ENCODE measurements around the gene CSMD2. TPM values are rescaled to one million over a fixed set of nuclear protein-coding genes. Genes with fewer than 3 reads are reported as not detected.

Gene CSMD2
- total RNA-seq, 1 experiment from 2014 or later = 13.2 TPM

DNA sequence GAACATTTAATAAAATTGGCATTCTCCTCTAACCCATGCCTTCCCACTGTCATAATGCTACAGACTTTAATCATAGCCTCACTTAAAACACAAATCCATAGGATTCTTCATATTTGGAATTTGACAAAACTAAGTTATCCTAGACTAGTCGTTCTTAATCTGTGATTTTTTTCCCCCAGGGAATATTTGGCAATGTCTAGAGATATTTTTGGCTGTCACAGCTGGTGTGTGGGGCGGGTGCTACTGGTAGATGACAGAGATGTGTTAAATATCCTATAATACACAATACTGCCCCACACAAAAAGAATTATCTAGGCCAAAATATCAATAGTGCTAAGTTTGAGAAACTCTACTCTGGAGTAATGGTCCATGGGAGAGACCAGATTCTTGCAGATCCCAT lies 396.9 kb downstream of the CSMD2 start:
- Mint-ChIP-seq H3K4me1 (no peaks in the 10 kb centered on the region), H3K36me3 (peaks cover 10% of the 10 kb centered on the region; the same call in 1 of the 2 replicates), H3K27ac (no peak overlapping the region), H3K9me3 (no peaks in the 10 kb centered on the region), H3K27me3 (ENCODE audit: low read depth) (no peaks in the 10 kb centered on the region), H3K4me3 (no peak overlapping the region)
- ChIA-PET POLR2A (no interaction called here), CTCF (no interaction called here)
- no peak for TF ChIP-seq ZNF263 (CRISPR knock-in tag; IDR thresholded peaks at IDR 0.05; ENCODE audit: low read depth)
- TF ChIP-seq NR3C1 (CRISPR knock-in tag; conservative IDR thresholded peaks at IDR 0.05; ENCODE audit: low read depth) = no peak
- no peak for TF ChIP-seq FOXJ3 (CRISPR knock-in tag; IDR thresholded peaks at IDR 0.05; ENCODE audit: borderline replicate concordance)
- no peak for TF ChIP-seq ZNF416 (CRISPR knock-in tag; IDR thresholded peaks at IDR 0.05)
- no peak for TF ChIP-seq CTCF (IDR thresholded peaks at IDR 0.05)
- TF ChIP-seq TCF7 (CRISPR knock-in tag; IDR thresholded peaks at IDR 0.05; ENCODE audit: low read depth) = no peak
- TF ChIP-seq, protein P1, sequence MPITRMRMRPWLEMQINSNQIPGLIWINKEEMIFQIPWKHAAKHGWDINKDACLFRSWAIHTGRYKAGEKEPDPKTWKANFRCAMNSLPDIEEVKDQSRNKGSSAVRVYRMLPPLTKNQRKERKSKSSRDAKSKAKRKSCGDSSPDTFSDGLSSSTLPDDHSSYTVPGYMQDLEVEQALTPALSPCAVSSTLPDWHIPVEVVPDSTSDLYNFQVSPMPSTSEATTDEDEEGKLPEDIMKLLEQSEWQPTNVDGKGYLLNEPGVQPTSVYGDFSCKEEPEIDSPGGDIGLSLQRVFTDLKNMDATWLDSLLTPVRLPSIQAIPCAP (CRISPR knock-in tag; IDR thresholded peaks at IDR 0.05) = no peak
- TF ChIP-seq CREM (CRISPR knock-in tag; IDR thresholded peaks at IDR 0.05) = no peak
- TF ChIP-seq, protein P2, sequence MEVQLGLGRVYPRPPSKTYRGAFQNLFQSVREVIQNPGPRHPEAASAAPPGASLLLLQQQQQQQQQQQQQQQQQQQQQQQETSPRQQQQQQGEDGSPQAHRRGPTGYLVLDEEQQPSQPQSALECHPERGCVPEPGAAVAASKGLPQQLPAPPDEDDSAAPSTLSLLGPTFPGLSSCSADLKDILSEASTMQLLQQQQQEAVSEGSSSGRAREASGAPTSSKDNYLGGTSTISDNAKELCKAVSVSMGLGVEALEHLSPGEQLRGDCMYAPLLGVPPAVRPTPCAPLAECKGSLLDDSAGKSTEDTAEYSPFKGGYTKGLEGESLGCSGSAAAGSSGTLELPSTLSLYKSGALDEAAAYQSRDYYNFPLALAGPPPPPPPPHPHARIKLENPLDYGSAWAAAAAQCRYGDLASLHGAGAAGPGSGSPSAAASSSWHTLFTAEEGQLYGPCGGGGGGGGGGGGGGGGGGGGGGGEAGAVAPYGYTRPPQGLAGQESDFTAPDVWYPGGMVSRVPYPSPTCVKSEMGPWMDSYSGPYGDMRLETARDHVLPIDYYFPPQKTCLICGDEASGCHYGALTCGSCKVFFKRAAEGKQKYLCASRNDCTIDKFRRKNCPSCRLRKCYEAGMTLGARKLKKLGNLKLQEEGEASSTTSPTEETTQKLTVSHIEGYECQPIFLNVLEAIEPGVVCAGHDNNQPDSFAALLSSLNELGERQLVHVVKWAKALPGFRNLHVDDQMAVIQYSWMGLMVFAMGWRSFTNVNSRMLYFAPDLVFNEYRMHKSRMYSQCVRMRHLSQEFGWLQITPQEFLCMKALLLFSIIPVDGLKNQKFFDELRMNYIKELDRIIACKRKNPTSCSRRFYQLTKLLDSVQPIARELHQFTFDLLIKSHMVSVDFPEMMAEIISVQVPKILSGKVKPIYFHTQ (CRISPR knock-in tag; IDR thresholded peaks at IDR 0.05) = no peak
- TF ChIP-seq, protein P3, sequence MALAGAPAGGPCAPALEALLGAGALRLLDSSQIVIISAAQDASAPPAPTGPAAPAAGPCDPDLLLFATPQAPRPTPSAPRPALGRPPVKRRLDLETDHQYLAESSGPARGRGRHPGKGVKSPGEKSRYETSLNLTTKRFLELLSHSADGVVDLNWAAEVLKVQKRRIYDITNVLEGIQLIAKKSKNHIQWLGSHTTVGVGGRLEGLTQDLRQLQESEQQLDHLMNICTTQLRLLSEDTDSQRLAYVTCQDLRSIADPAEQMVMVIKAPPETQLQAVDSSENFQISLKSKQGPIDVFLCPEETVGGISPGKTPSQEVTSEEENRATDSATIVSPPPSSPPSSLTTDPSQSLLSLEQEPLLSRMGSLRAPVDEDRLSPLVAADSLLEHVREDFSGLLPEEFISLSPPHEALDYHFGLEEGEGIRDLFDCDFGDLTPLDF (CRISPR knock-in tag; IDR thresholded peaks at IDR 0.05) = no peak
- no peak for TF ChIP-seq NR2C2 (CRISPR knock-in tag; IDR thresholded peaks at IDR 0.05)
- no peak for TF ChIP-seq SP1 (CRISPR knock-in tag; conservative IDR thresholded peaks at IDR 0.05)
- TF ChIP-seq, protein P4, sequence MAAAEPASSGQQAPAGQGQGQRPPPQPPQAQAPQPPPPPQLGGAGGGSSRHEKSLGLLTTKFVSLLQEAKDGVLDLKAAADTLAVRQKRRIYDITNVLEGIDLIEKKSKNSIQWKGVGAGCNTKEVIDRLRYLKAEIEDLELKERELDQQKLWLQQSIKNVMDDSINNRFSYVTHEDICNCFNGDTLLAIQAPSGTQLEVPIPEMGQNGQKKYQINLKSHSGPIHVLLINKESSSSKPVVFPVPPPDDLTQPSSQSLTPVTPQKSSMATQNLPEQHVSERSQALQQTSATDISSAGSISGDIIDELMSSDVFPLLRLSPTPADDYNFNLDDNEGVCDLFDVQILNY (CRISPR knock-in tag; IDR thresholded peaks at IDR 0.05) = no peak
- no peak for TF ChIP-seq NFE2L1 (CRISPR knock-in tag; IDR thresholded peaks at IDR 0.05)
- no peak for TF ChIP-seq FOXP4 (CRISPR knock-in tag; IDR thresholded peaks at IDR 0.05)
- TF ChIP-seq ZNF232 (CRISPR knock-in tag; IDR thresholded peaks at IDR 0.05) = no peak
- TF ChIP-seq ZNF423 (CRISPR knock-in tag; IDR thresholded peaks at IDR 0.05) = no peak
- TF ChIP-seq, protein P5, sequence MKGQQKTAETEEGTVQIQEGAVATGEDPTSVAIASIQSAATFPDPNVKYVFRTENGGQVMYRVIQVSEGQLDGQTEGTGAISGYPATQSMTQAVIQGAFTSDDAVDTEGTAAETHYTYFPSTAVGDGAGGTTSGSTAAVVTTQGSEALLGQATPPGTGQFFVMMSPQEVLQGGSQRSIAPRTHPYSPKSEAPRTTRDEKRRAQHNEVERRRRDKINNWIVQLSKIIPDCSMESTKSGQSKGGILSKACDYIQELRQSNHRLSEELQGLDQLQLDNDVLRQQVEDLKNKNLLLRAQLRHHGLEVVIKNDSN (CRISPR knock-in tag; IDR thresholded peaks at IDR 0.05) = no peak
- no peak for TF ChIP-seq TEAD4 (CRISPR knock-in tag; IDR thresholded peaks at IDR 0.05)
- DNase-seq (ENCODE audit: low spot score) (no peak), ATAC-seq (no peak)

Data from WTC11 (cell line).